Stimulated activated CD4-positive, alpha-beta T cell treated with anti-CD3 and anti-CD28 coated beads, Interleukin-2, amount 100 ng/mL, for 48 hours (primary cell): ENCODE data around the gene ZNF385D.

Experiments used
- DNase-seq, 2 donors: peaks; one replicate each; pipeline ENCODE4 v3.0.0-alpha.2; 2020

ZNF385D gene

GRCh38 chr3:21585216-21585740 lies 165.7 kb downstream of the ZNF385D start:
- no peak for DNase-seq

GRCh38 chr3:21573291-21573690 lies 177.7 kb downstream of the ZNF385D start:
- DNase-seq = no peak

GRCh38 chr3:21564531-21564930 lies 186.5 kb downstream of the ZNF385D start:
- no peak for DNase-seq

GRCh38 chr3:21562243-21562642 lies 188.8 kb downstream of the ZNF385D start:
- DNase-seq = no peak

GRCh38 chr3:21561472-21561871 lies 189.5 kb downstream of the ZNF385D start:
- DNase-seq = no peak

- DNase-seq = no peak
These were observed 200.0 kb downstream of the ZNF385D start for GRCh38 chr3:21551019-21551418.

GRCh38 chr3:21544076-21544462 lies 206.9 kb downstream of the ZNF385D start:
- DNase-seq = no peak

DNA sequence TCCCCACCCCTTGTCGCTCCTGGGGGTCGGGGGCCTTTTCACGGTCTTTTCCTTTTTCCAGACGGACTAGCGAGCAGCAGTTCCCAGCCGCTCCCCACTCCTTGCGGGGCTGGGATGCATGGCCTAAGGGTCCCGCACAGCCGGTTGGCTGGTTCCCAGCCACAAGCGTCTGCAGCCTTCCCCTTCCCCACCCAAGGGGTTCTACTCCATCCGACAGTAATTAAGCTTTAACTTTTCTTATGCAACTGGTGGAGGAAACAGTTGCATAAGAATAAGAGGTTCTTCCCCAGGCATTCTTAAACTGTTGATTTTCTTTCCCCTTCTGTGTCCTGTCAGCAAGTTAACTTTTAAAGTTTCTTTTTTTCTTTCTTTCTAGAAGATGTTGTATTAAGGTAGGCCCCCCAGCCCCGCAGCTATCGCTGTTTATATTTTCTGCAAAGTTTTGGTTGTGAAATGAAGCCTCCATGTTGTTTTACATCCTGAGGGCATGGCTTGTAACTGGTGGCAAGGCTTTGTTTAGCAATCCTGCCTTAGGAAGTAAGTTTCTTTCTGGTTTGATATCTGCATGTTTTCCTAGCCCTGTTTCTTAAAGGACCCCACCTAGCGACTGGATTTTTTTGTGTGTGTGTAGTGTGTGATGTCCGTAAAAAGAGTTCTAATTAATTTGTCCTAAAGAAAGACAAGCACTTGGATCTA lies 207.5 kb downstream of the ZNF385D start:
- DNase-seq = no peak

DNA sequence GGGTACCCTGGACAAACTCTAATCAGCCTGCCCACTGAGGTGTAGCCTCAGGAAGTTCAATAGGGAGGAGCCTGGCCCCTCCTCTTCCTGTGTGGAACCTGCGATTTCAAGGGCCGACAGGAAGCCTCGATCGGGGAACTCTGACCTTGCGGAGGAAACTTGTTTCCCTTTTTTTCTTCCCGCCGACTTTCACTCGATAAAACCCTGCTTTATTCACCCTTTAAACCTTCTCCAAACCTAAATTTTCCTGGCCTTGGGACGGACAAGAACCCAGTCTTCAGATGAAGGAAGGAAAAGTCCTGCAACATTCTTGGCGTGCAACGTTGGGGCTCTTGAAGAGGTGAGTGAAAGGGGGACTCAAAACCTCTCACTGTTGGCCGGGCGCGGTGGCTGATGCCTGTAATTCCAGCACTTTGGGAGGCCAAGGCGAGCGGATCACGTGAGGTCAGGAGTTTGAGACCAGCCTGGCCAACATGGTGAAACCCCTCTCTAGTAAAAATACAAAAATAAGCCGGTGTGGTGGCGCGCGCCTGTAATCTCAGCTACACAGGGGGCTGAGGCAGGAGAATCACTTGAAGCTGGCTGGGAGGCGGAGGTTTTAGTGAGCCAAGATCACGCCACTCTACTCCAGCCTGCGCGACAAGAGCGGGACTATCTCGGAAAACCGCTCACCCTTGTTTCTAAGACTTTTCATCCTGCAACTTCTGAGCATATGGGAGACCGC lies 208.2 kb downstream of the ZNF385D start:
- no peak for DNase-seq

GRCh38 chr3:21540265-21540664 lies 210.7 kb downstream of the ZNF385D start:
- DNase-seq = no peak

GRCh38 chr3:21534462-21534861 lies 216.5 kb downstream of the ZNF385D start:
- no peak for DNase-seq

DNA sequence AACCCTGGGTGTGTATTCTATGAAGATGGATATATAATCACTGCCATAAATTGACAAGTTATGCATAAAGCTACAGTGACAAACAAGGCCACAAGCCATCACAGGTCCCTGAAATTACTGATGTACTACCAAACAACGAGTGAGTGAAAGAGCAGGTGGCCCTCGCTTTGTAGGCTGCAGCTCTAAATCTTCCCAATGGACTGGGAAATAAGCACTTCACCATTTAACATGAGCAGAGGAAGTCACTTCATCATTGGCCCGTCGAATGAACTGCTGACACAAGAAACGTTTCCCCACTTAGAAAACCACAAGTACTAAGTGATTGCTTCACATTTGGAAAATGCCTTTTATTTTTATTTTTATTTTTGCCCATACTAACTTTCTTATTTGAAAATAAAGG lies 218.0 kb downstream of the ZNF385D start:
- DNase-seq = no peak

DNA sequence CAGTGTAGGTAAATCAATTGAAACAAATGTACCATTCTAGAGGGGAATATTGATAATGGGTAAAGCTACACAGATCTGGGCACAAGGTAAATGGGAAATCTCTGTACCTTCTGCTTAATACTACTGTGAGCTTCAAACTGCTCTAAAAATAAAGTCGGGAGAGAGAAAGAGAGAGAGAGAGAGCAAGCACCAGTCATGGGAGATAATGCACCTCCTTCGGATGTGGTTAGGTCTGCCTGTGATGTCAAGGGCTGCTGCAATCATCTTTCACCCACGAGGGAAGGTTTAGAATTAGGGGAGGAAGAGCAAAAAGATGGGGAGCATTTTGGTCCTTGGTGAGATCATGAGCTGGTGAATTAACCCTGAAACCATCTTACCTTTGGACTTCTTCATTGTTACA lies 219.1 kb downstream of the ZNF385D start:
- no peak for DNase-seq

GRCh38 chr3:21528291-21528995 lies 222.6 kb downstream of the ZNF385D start:
- DNase-seq = no peak

DNA sequence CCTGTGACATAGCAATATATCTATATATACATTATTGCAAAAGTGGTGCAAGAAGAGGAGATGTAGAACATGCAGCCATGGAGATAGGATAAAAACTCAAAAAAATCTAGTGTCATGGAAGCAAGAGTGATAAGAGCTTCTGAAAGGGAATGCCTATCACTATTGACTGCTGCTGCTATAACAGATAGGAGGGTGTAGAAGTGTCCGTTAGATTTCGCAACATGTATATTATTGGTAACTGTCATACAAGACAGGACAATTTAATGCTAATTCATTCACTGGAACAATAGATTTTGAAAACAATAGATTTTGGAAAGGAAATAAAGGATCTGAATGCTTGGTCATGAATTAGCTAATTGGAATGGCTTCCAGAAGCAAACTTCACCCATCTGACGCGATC lies 224.5 kb downstream of the ZNF385D start:
- no peak for DNase-seq

DNA sequence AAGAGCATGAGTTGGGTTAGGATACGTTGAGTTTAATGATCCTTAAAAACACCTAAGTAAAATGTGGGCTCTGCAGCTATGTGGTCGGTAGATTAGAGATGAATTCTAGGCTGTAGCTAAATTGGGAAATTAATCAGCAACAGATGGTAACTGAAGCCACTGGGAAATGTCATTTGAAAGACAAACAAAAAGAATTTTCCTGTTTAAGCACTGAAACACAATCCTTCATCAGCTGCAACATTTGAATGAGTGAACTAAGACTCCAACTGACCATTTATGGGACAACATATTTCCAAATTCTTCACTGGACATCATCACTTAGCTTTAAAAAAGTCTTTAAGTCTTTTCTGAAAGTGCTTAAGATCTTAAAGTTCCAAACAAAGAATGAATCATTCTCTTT lies 226.9 kb downstream of the ZNF385D start:
- no peak for DNase-seq

DNA sequence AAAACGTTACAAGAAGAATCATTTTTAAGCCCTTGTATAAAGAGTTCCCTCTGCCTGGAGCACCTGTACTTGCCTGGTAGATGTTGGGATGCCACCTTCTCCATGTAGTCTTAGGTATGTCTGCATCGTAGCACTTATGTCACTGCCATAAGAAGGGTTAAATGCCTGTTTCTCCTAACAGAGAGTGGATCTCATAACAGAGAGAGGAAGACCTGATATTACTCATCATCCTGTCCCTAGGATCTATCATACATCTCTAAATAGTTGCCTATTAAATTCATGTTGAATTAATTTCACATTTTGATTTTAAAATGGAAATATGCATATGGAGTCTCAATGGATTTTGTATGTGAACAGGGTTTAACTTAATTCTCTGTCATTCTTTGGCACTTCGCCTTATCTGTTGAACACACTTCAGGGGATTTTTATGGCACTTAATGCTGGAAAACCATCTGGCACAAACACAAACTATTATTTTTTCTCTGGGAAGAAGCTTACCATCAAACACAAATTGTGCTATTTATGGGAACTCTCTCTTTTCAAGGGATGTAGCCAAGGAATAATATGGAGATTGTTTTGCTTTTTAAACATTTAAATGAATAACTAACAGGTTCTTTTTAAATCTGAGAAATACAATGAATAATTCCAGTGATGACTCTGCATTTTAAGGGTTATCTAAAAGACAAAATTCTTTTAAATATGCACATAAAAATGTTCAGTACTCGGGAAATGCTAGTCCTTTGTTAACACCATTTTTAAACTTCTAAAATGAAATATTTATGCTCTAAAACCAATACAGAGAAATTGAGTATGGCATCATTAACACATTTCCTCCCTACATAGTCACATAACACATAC lies 230.7 kb downstream of the ZNF385D start:
- DNase-seq = no peak

- no peak for DNase-seq
These were observed 233.8 kb downstream of the ZNF385D start for GRCh38 chr3:21517184-21517583.

GRCh38 chr3:21515417-21515816 lies 235.6 kb downstream of the ZNF385D start:
- DNase-seq = no peak

GRCh38 chr3:21509731-21510470 lies 241.1 kb downstream of the ZNF385D start:
- DNase-seq = no peak

DNA sequence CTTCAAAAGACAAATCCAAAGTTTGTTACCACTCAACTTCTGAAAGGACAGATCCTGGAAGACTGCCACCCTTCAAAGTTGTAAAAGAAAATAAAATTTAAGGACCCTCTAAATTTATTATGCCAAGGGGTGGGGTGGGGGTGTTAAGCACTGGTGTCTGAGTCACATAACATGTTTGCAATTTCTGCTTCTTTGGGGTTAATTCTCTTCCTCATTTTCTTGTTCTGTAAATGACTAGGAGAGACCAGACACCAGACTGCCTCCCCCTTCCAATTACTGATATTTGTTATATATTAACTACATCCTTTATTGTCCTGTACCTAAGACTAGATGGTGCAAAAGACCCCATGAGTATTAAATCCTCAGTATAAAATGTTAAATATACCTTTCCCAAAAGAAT lies 242.8 kb downstream of the ZNF385D start:
- no peak for DNase-seq
